ENCODE results near the gene CCL15.

The CCL15 gene

GRCh38 chr17:36008998-36009665, 7.8 kb upstream of the CCL15 start:
- no peak for TF ChIP-seq CTCF (IDR thresholded peaks at IDR 0.05)
- no peak overlapping the region for H3K4me3 ChIP-seq
- no peak for DNase-seq (ENCODE audit: low spot score)
- no peak overlapping the region for H3K27ac ChIP-seq

GRCh38 chr17:36004594-36005108, 3.3 kb upstream of the CCL15 start:
- Histone ChIP-seq H3K27ac (no peak overlapping the region), H3K4me3 (no peak overlapping the region)
- no peak for TF ChIP-seq CTCF (IDR thresholded peaks at IDR 0.05)
- DNase-seq (ENCODE audit: low spot score): no peak

- Histone ChIP-seq H3K27ac (no peak overlapping the region), H3K4me3 (no peak overlapping the region)
- no peak for DNase-seq (ENCODE audit: low spot score)
- no peak for TF ChIP-seq CTCF (IDR thresholded peaks at IDR 0.05)
Measured at GRCh38 chr17:36002631-36003030, 1.3 kb upstream of the CCL15 start.

GRCh38 chr17:36001862-36002603, 680 bp upstream of the CCL15 start:
- Histone ChIP-seq H3K27ac (no peak overlapping the region), H3K4me3 (no peak overlapping the region)
- no peak for TF ChIP-seq CTCF (IDR thresholded peaks at IDR 0.05)
- no peak for DNase-seq (ENCODE audit: low spot score)

- DNase-seq (ENCODE audit: low spot score): no peak
- Histone ChIP-seq H3K4me3 (no peak overlapping the region), H3K27ac (no peak overlapping the region)
- no peak for TF ChIP-seq CTCF (IDR thresholded peaks at IDR 0.05)
Measured at GRCh38 chr17:36000732-36001109, 632 bp downstream of the CCL15 start.

GRCh38 chr17:35998756-35999155, 2.6 kb downstream of the CCL15 start:
- no peak for DNase-seq (ENCODE audit: low spot score)
- no peak overlapping the region for H3K4me3 ChIP-seq
- no peak overlapping the region for H3K27ac ChIP-seq
- TF ChIP-seq CTCF (IDR thresholded peaks at IDR 0.05): no peak
